KOPT-K1 (cell line): ENCODE results near the gene MMP25.

Experiments
- H3K27ac ChIP-seq: fragments of 200-600 bp; sonication (generic); 2 replicates; pipeline ENCODE4 v1.5.1; 2016; ENCODE audit warnings: antibody characterized with exemption, mild to moderate bottlenecking, low read depth, low read length; ENCODE audit not compliant: poor library complexity, severe bottlenecking
- H3K36me3 ChIP-seq: fragments of 200-600 bp; sonication (generic); 2 replicates; pipeline ENCODE4 v1.5.1; 2017; ENCODE audit warnings: antibody characterized with exemption, mild to moderate bottlenecking, low read length, moderate library complexity; ENCODE audit not compliant: insufficient read depth
- H3K9me3 ChIP-seq: fragments of 200-600 bp; sonication (generic); 2 replicates; pipeline ENCODE4 v1.5.1; 2017; ENCODE audit warnings: antibody characterized with exemption, low read length, mild to moderate bottlenecking; ENCODE audit not compliant: insufficient read depth, poor library complexity, severe bottlenecking

The MMP25 gene

GRCh38 chr16:3096362-3096761, 50.0 kb downstream of the MMP25 start:
- H3K36me3 ChIP-seq: no peaks in the 10 kb centered on the region
- H3K9me3 ChIP-seq: no peaks in the 10 kb centered on the region
- H3K27ac ChIP-seq: no peak overlapping the region

GRCh38 chr16:3097266-3097665, 50.9 kb downstream of the MMP25 start:
- no peak overlapping the region for H3K27ac ChIP-seq

GRCh38 chr16:3098459-3099394, 52.4 kb downstream of the MMP25 start, which contains the start of gene ZSCAN10:
Gene ZSCAN10, minus strand, starts transcription at chr16:3099294. Its CDS starts 6,357 bp downstream, at chr16:3092937.
- H3K27ac ChIP-seq: peak within 1 kb of the TSS; percentile 45
- no peaks in the 10 kb centered on the region for H3K36me3 ChIP-seq
- no peaks in the 10 kb centered on the region for H3K9me3 ChIP-seq

More at GRCh38 chr16:3097266-3097665, 50.9 kb downstream of the MMP25 start:
- Histone ChIP-seq H3K36me3 (no peaks in the 10 kb centered on the region), H3K9me3 (no peaks in the 10 kb centered on the region)

- no peaks in the 10 kb centered on the region for H3K36me3 ChIP-seq
- no peak overlapping the region for H3K27ac ChIP-seq
- no peaks in the 10 kb centered on the region for H3K9me3 ChIP-seq
These were observed 53.0 kb downstream of the MMP25 start for GRCh38 chr16:3099395-3099731.

GRCh38 chr16:3099732-3100499, 53.6 kb downstream of the MMP25 start:
- Histone ChIP-seq H3K9me3 (no peaks in the 10 kb centered on the region), H3K36me3 (no peaks in the 10 kb centered on the region), H3K27ac (peak overlapping the region; percentile 45)

- Histone ChIP-seq H3K36me3 (no peaks in the 10 kb centered on the region), H3K9me3 (no peaks in the 10 kb centered on the region), H3K27ac (peak overlapping the region; percentile 41)
These were observed 54.9 kb downstream of the MMP25 start for GRCh38 chr16:3101018-3101840.

- Histone ChIP-seq H3K36me3 (no peaks in the 10 kb centered on the region), H3K27ac (peak overlapping the region; percentile 16), H3K9me3 (no peaks in the 10 kb centered on the region)
These were observed 55.6 kb downstream of the MMP25 start for GRCh38 chr16:3101841-3102470.

GRCh38 chr16:3106205-3106928, 60.0 kb downstream of the MMP25 start:
- H3K9me3 ChIP-seq: no peaks in the 10 kb centered on the region
- no peaks in the 10 kb centered on the region for H3K36me3 ChIP-seq
- H3K27ac ChIP-seq: peak overlapping the region; percentile 75
